Activated naive CD4-positive, alpha-beta T cell treated with anti-CD3 and anti-CD28 coated beads for 36 hours (primary cell): Measurements from ENCODE around the gene TENM4. TPM values are rescaled to one million over a fixed set of nuclear protein-coding genes. Genes with fewer than 3 reads are reported as not detected.

Experiments
- CTCF ChIA-PET: fragments of 350-600 bp; sonication (Branson Sonifier 250); formaldehyde crosslinking; loops from one replicate; lab custom pipeline; 2021; ENCODE audit warnings: antibody characterized with exemption; lab: Charles Lee
- DNase-seq: peaks from one replicate; pipeline ENCODE4 v3.0.0-alpha.2; 2020
- H3K27ac Mint-ChIP-seq: one replicate; pipeline ENCODE4 v1.8.0; 2021; ENCODE audit warnings: mild to moderate bottlenecking, mixed read lengths
- H3K27me3 Mint-ChIP-seq: one replicate; pipeline ENCODE4 v1.8.0; 2021; ENCODE audit warnings: low read depth, mixed read lengths
- H3K36me3 Mint-ChIP-seq: one replicate; pipeline ENCODE4 v1.8.0; 2021; ENCODE audit warnings: low read depth, mixed read lengths
- H3K4me1 Mint-ChIP-seq: one replicate; pipeline ENCODE4 v1.8.0; 2021; ENCODE audit warnings: low read depth, mixed read lengths
- H3K4me3 Mint-ChIP-seq: one replicate; pipeline ENCODE4 v1.8.0; 2021; ENCODE audit warnings: mild to moderate bottlenecking, moderate library complexity, mixed read lengths
- H3K9me3 Mint-ChIP-seq: one replicate; pipeline ENCODE4 v1.8.0; 2021; ENCODE audit warnings: mixed read lengths
- intact Hi-C: fragments of 100-400 bp; cut with micrococcal nuclease; formaldehyde crosslinking; loops from one replicate; pipeline ENCODE4 v1.15.1; 2023
- total RNA-seq, 2 experiments: library from RNA; stranded (reverse); gene quantifications; one replicate each; pipeline ENCODE4 v1.2.3, GENCODE V29; 2021

The TENM4 gene
- total RNA-seq, result not detected

DNA sequence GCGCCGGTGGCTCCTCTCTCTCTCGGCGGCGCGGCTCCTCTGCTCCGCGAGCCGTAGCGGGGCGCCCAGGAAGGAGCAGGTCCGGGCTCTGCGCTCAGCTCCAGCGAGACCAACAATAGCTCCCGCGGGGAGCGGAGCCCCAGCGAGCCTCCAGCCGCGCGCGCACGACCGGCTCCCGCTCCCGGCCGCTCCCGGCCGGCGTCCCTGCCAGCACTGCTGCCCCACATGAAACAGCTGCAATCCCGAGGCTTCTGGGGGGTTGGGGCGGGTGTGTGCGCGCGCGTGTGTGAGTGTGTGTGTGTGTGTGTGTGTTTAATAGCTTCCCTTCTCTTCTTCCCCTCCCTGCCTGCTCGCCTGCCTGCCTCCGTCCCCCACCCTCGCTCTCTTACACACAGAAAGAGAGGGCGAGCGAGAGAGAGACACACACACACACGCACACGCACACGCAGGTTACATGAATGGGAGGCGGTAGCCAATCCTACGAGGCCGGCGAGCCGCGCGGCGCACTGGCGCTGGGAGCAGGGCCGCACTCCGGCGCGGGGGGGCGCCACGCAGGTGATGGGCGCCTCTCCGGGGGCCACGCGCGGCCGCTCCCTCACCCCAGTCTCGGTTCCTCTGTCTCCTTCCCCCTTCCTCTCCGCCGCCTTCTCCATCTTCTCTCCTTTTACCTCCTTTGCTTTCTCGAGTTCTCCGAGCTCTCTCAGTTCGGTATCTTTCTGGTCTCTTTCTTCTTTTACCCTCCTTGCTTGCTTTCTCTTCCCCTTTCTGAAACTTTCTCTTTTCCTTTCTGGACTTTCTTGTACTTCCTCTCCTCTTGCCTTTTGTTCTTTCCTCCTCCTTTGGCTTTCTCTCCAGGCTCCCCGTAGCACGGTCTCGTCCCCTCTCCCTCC, at the start of gene TENM4:
Gene TENM4 (minus strand): TSS at position 460 of the 890 bp plus-strand sequence. CDS start 371,086 bp downstream, outside the sequence.
- Mint-ChIP-seq H3K9me3 (no peaks in the 10 kb centered on the region), H3K4me1 (peaks cover 24% of the 10 kb centered on the region), H3K36me3 (peaks cover 3% of the 10 kb centered on the region), H3K4me3 (peak within 1 kb of the TSS; percentile 31), H3K27ac (no peak within 1 kb of the TSS), H3K27me3 (peaks cover 58% of the 10 kb centered on the region)
- intact Hi-C loops, result no loop called here
- CTCF ChIA-PET, result no interaction called here
- no peak for DNase-seq

DNA sequence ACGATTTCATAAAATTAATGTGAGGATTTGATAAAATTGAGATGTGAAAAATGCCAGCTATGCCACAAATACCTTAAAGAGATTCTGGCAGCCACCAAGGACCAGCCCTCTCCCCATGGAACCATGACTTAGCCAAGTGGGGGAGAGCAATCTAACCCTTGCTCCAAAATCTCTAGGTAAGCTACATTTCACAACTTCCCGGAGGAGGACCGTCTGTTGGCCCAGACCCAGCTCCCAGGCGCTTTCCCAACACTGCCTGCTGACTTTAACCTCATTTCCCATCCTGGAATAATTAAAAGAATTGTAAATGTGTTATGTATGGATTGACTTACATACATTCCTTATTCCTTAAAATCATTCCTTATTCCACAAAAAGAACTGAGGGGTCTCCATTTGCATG, 47.5 kb upstream of the TENM4 start:
- H3K9me3 Mint-ChIP-seq, result no peaks in the 10 kb centered on the region
- DNase-seq, result no peak
- intact Hi-C loops, result no loop called here
- CTCF ChIA-PET, result no interaction called here
- H3K36me3 Mint-ChIP-seq, result no peaks in the 10 kb centered on the region
- H3K27me3 Mint-ChIP-seq, result peaks cover 9% of the 10 kb centered on the region
- no peak overlapping the region for H3K27ac Mint-ChIP-seq
- no peaks in the 10 kb centered on the region for H3K4me1 Mint-ChIP-seq
- no peak overlapping the region for H3K4me3 Mint-ChIP-seq

DNA sequence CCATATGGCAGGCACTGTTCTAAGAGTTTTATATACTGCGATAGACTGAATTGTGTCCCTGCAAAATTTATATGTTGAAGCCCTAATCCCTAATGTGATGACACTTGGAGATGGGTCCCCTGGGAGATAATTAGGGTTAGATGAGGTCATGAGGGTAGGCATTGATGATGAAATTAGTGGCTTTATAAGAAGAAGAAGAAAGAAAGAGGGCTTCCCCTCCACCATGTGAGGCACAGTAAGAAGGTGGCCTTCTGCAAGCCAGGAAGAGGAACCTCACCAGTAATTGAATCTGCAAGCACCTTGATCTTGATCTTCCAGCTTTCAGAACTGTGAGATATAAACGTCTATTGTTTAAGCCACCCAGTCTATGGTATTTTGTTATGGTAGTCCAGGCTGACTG, 46.6 kb upstream of the TENM4 start:
- Mint-ChIP-seq H3K36me3 (no peaks in the 10 kb centered on the region), H3K4me3 (no peak overlapping the region), H3K27ac (no peak overlapping the region), H3K4me1 (no peaks in the 10 kb centered on the region), H3K9me3 (no peaks in the 10 kb centered on the region), H3K27me3 (peaks cover 6% of the 10 kb centered on the region)
- intact Hi-C loops, result no loop called here
- CTCF ChIA-PET, result interaction anchor here (0.6 kb wide), 1 partner anchor 242 kb away, joined by 3 read pairs; no protein-coding TSS in a partner anchor
- no peak for DNase-seq

DNA sequence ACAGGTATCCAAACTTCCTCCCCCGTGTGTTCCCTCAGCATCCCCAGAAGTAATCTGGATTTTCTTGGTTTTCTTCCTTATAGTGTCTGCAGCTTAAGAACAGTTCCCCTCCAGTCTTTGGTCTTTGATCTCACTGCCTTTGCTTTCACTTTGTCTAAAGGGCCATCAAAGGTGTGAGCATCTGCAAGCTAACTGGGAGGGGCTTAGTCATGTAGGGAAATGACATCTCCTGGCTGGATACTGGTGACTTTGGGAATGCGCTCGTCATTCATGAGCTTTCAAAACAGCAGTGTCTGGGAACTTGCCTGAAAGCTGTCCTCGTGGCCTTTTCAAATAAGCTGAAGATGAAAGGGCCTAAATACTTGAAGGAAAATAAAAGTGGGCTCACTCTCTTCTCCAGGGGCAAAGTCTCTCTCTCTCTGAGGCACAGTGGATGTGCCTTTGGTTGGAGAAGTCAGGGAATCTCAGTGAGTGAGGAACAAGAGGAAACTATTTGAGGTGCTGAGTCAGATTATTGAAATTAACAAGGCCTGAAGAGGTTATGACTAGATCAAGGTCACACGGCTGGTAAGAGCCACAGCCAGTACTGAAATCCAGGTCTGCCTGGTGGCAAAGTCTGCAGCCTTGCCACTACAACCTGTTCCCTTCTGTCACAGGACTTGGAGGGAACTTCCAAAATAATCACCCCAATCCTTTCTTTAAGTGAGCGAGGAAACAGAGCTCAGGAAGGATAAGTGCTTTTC, 45.6 kb upstream of the TENM4 start:
- CTCF ChIA-PET, result no interaction called here
- no peaks in the 10 kb centered on the region for H3K4me1 Mint-ChIP-seq
- H3K36me3 Mint-ChIP-seq, result no peaks in the 10 kb centered on the region
- no peaks in the 10 kb centered on the region for H3K9me3 Mint-ChIP-seq
- intact Hi-C loops, result no loop called here
- H3K27ac Mint-ChIP-seq, result no peak overlapping the region
- peaks cover 4% of the 10 kb centered on the region for H3K27me3 Mint-ChIP-seq
- DNase-seq, result no peak
- no peak overlapping the region for H3K4me3 Mint-ChIP-seq

DNA sequence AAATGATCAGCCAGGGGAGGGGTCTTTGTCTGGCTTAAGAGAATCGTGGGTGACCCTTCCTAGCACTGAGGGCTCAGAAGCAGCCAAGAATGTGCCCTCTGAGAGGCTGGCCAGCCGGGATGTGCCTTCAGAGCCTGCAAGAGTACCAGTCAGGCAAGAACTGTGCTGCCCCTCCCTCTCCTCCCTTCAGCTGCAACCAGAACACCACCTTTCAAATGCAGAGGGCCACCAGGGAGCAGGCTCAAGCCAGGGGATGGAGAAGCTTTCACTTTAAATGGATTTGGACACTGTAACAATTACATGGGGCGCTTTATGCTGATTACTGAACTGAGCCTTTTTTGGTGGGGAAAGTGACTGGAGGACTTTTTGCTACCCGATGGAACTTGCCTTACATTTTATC, 44.9 kb upstream of the TENM4 start:
- H3K27ac Mint-ChIP-seq, result no peak overlapping the region
- H3K9me3 Mint-ChIP-seq, result no peaks in the 10 kb centered on the region
- H3K4me3 Mint-ChIP-seq, result no peak overlapping the region
- CTCF ChIA-PET, result no interaction called here
- no peaks in the 10 kb centered on the region for H3K36me3 Mint-ChIP-seq
- DNase-seq, result no peak
- intact Hi-C loops, result no loop called here
- H3K27me3 Mint-ChIP-seq, result peaks cover 4% of the 10 kb centered on the region
- no peaks in the 10 kb centered on the region for H3K4me1 Mint-ChIP-seq

DNA sequence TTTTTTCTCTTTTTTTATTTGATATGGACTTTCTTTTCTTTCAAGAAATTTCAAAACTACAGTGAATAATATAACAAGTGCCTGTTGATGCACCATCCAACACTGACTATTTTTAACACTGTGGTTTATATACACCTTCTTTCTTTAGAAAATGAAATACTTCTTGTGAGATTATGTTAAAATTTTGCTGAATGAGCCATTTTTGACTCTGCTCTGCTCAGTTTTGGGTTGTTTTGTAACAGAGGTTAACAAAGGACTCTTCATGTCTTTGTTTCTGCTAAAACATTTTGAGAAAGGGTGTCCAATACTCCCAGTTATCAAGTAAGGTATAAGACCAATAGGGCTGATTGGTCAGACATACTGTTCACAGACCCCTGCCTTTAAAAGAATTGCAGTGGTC, 44.0 kb upstream of the TENM4 start:
- no peak for DNase-seq
- Mint-ChIP-seq H3K4me3 (no peak overlapping the region), H3K4me1 (no peaks in the 10 kb centered on the region), H3K27me3 (peaks cover 6% of the 10 kb centered on the region), H3K27ac (no peak overlapping the region), H3K9me3 (no peaks in the 10 kb centered on the region), H3K36me3 (no peaks in the 10 kb centered on the region)
- intact Hi-C loops, result no loop called here
- CTCF ChIA-PET, result no interaction called here

DNA sequence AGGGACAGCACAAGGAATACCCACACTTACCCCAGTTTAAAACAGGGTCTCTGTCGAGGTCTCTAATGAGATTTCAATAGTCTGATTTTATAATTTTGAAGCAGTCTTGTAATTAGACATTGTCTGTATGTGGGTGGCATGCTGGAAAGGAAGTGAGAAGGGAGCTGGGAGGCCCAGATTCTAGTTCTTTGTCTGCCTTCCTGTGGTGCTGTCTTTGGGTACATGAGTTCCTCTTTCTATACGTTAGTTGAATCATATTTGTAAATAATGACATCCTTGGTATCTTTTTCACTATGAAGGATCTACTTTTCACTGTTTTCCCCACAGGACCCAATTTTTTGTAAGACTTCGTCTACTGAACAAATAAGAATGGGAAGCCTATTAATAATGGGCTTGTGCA, 42.0 kb upstream of the TENM4 start:
- no peak for DNase-seq
- Mint-ChIP-seq H3K4me1 (no peaks in the 10 kb centered on the region), H3K27ac (no peak overlapping the region), H3K4me3 (no peak overlapping the region), H3K36me3 (no peaks in the 10 kb centered on the region), H3K27me3 (peaks cover 4% of the 10 kb centered on the region), H3K9me3 (no peaks in the 10 kb centered on the region)
- CTCF ChIA-PET, result no interaction called here
- intact Hi-C loops, result no loop called here

DNA sequence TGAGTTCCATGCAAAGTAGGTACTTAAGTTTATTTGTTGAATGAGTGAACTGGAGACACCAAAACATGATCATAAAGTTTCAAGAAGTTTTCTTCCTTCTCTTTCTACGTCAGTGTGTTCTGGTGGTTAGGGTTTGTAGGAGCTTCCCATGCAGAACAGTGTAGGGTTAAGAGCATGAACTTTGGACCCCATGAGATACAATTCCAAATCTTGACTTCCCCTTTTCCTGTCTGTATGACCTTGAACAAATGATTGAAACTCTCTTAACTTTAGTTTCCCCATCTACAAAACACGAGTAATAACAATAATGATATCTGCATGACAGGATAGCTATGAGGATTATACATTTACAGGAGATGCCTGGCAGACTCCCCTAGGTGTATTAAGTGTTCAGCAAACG, 41.0 kb upstream of the TENM4 start:
- Mint-ChIP-seq H3K36me3 (no peaks in the 10 kb centered on the region), H3K9me3 (no peaks in the 10 kb centered on the region), H3K4me3 (no peak overlapping the region), H3K27ac (no peak overlapping the region), H3K4me1 (no peaks in the 10 kb centered on the region), H3K27me3 (peaks cover 4% of the 10 kb centered on the region)
- no peak for DNase-seq
- intact Hi-C loops, result no loop called here
- CTCF ChIA-PET, result no interaction called here

DNA sequence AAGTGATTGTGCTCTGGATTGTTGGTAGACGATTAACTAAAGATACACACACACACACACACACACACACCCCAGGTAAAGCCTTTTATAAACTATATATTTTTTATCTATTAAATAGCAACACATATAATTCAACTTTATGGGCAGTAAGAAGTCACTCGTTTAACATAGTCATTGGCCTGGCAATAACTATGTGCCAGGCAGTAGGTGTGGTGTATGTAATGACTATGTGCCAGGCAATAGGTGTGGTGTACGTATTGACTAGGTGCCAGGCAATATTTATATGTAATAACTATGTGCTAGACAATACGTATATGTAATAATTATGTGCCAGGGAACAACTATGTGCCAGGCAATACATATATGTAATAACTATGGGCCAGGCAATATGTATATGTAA, 40.0 kb upstream of the TENM4 start:
- H3K27me3 Mint-ChIP-seq, result peaks cover 2% of the 10 kb centered on the region
- no peak for DNase-seq
- no peak overlapping the region for H3K4me3 Mint-ChIP-seq
- no peaks in the 10 kb centered on the region for H3K9me3 Mint-ChIP-seq
- no peak overlapping the region for H3K27ac Mint-ChIP-seq
- no peaks in the 10 kb centered on the region for H3K4me1 Mint-ChIP-seq
- CTCF ChIA-PET, result no interaction called here
- H3K36me3 Mint-ChIP-seq, result no peaks in the 10 kb centered on the region
- intact Hi-C loops, result no loop called here

DNA sequence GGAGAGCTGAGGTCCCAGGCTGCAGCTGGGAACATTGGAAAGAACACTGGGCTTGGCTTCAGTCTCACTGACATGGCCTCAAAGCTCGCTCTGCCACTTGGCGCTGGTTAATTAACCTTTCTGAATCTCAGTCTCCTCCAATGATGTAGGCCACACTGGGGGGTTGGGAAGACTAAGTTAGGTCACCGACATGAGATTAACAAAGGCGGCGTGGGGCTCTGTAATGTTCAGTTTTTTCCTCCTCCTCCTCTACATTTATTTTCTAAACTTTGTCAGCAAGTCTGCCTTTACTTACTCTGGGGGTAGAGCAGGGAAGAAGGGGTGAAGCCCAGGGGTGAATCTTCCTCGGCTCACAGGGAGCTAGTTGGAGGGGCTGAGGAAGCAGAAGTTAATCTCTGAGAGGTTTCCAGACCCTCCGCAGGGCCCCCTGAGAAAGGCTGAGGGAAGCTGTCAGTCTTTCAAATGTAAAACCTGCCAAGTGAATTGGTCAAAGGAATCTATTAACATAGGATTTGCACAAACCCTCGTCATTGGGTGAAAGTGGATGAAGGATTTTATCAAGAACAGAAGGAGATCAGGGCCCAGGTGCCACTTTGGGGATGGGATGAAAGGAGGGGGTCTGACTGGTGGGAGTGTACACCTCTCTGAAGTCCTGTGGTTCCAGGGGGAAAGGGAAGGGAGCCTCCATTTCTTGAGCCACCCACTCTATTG, 32.1 kb upstream of the TENM4 start:
- no peak overlapping the region for H3K4me3 Mint-ChIP-seq
- no peak for DNase-seq
- peaks cover 8% of the 10 kb centered on the region for H3K27me3 Mint-ChIP-seq
- CTCF ChIA-PET, result interaction anchor here (1.2 kb wide), 1 partner anchor 21 kb away, joined by 4 read pairs; no protein-coding TSS in a partner anchor
- no peaks in the 10 kb centered on the region for H3K4me1 Mint-ChIP-seq
- intact Hi-C loops, result no loop called here
- H3K9me3 Mint-ChIP-seq, result peaks cover 2% of the 10 kb centered on the region
- no peak overlapping the region for H3K27ac Mint-ChIP-seq
- H3K36me3 Mint-ChIP-seq, result no peaks in the 10 kb centered on the region

DNA sequence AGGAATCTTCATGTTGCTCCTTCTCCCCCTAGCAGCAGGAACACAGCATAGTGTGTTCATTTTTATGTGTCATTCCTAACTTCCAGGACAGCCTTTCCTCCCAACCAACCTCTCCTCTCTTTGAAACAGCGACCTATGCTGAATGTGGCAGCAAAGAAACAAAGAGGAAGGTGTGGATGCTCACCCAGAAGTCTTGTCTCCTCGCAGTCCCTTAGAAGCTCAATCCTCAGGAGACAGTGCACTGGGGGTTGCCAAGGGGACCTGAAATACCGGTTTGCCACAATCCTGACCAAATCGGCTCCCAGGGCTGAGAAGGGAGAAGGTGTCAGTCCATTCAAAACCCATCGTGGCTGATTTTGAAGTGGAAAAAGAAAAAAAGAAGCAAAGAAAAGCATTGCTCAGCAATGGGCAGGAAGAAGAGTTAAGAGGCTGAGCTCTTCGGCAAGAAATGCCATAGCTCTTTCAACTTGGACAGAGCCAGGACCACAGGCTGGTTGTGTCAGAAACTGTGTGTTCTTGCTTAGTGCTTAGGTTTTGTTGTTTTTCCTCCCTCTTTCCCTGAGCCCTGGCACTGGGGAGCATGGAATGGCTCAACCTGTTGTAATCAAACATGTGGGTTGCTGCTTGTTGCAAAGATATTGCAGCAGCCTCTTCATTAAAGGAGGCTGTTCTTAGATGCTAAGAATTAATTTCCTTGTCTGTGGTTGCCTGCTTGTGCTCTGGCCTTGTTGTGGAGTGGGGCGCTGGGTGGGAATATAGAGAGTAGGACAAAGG, 30.4 kb upstream of the TENM4 start:
- Mint-ChIP-seq H3K9me3 (peaks cover 2% of the 10 kb centered on the region), H3K36me3 (no peaks in the 10 kb centered on the region), H3K27ac (no peak overlapping the region), H3K27me3 (peaks cover 8% of the 10 kb centered on the region), H3K4me1 (no peaks in the 10 kb centered on the region), H3K4me3 (no peak overlapping the region)
- DNase-seq, result no peak
- intact Hi-C loops, result no loop called here
- CTCF ChIA-PET, result no interaction called here

DNA sequence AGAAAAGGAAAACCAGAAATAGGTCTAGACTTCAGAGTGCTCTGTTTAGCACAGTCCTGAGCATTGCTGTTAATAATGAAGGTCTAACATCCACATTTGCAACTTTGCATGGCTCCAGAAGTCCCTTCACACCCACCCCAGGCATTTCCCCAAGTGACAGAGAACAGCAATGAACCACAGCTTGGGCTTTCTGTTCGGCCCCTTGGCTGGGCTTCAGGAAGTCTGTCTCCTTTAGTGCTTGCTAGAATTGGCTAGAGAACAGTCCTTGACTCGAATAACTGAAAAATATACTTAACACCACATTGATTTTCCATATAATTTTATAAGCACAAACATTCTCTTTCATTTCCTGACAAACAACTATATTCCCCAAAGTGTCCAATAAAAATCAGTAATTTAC, 29.3 kb upstream of the TENM4 start:
- H3K4me3 Mint-ChIP-seq, result no peak overlapping the region
- no peaks in the 10 kb centered on the region for H3K9me3 Mint-ChIP-seq
- intact Hi-C loops, result no loop called here
- H3K4me1 Mint-ChIP-seq, result no peaks in the 10 kb centered on the region
- H3K27me3 Mint-ChIP-seq, result peaks cover 8% of the 10 kb centered on the region
- DNase-seq, result no peak
- no peaks in the 10 kb centered on the region for H3K36me3 Mint-ChIP-seq
- CTCF ChIA-PET, result no interaction called here
- no peak overlapping the region for H3K27ac Mint-ChIP-seq
